Cerebellar cortex (tissue), 1 donor: ENCODE results near the gene UTP20.

Experiments used
- DNase-seq: peaks from one replicate; pipeline ENCODE4 v3.0.0-alpha.2; 2015; ENCODE audit warnings: low spot score

Gene UTP20

GRCh38 chr12:101280006-101280505 lies at the start of gene UTP20:
Gene UTP20, plus strand, starts transcription at chr12:101280105. Its CDS starts 178 bp downstream, at chr12:101280283.
- DNase-seq: peak; percentile 95

- no peak for DNase-seq
Measured at GRCh38 chr12:101230547-101230946, 49.4 kb upstream of the UTP20 start.

- DNase-seq: no peak
Measured at GRCh38 chr12:101231636-101232035, 48.3 kb upstream of the UTP20 start.

- no peak for DNase-seq
Measured at GRCh38 chr12:101235686-101236085, 44.2 kb upstream of the UTP20 start.

- DNase-seq: no peak
Measured at GRCh38 chr12:101238306-101238705, 41.6 kb upstream of the UTP20 start.

GRCh38 chr12:101238800-101239329 lies 41.0 kb upstream of the UTP20 start:
- peak; percentile 10 for DNase-seq

- no peak for DNase-seq
Measured at GRCh38 chr12:101243074-101243473, 36.8 kb upstream of the UTP20 start.

- no peak for DNase-seq
Measured at GRCh38 chr12:101243616-101244015, 36.3 kb upstream of the UTP20 start.

- DNase-seq: no peak
Measured at GRCh38 chr12:101256266-101256665, 23.6 kb upstream of the UTP20 start.

- no peak for DNase-seq
Measured at GRCh38 chr12:101257357-101257756, 22.5 kb upstream of the UTP20 start.

- DNase-seq: no peak
Measured at GRCh38 chr12:101267111-101267510, 12.8 kb upstream of the UTP20 start.

- DNase-seq: no peak
Measured at GRCh38 chr12:101276433-101276832, 3.5 kb upstream of the UTP20 start.

GRCh38 chr12:101277443-101277842 lies 2.5 kb upstream of the UTP20 start:
- DNase-seq: no peak

GRCh38 chr12:101287357-101287756 lies 7.5 kb downstream of the UTP20 start:
- DNase-seq: no peak

- no peak for DNase-seq
Measured at GRCh38 chr12:101297661-101298060, 17.8 kb downstream of the UTP20 start.

GRCh38 chr12:101298426-101298825 lies 18.5 kb downstream of the UTP20 start:
- no peak for DNase-seq

- DNase-seq: no peak
Measured at GRCh38 chr12:101299346-101299745, 19.4 kb downstream of the UTP20 start.

GRCh38 chr12:101299931-101300330 lies 20.0 kb downstream of the UTP20 start:
- no peak for DNase-seq

GRCh38 chr12:101302741-101303140 lies 22.8 kb downstream of the UTP20 start:
- no peak for DNase-seq

GRCh38 chr12:101305226-101305779 lies 25.4 kb downstream of the UTP20 start:
- DNase-seq: no peak

GRCh38 chr12:101305794-101306193 lies 25.9 kb downstream of the UTP20 start:
- no peak for DNase-seq

- no peak for DNase-seq
Measured at GRCh38 chr12:101322480-101322879, 42.6 kb downstream of the UTP20 start.

- DNase-seq: no peak
Measured at GRCh38 chr12:101323255-101323654, 43.4 kb downstream of the UTP20 start.

- no peak for DNase-seq
Measured at GRCh38 chr12:101325590-101325989, 45.7 kb downstream of the UTP20 start.
